Measurements from ENCODE around the gene UBA1.

The UBA1 gene

DNA sequence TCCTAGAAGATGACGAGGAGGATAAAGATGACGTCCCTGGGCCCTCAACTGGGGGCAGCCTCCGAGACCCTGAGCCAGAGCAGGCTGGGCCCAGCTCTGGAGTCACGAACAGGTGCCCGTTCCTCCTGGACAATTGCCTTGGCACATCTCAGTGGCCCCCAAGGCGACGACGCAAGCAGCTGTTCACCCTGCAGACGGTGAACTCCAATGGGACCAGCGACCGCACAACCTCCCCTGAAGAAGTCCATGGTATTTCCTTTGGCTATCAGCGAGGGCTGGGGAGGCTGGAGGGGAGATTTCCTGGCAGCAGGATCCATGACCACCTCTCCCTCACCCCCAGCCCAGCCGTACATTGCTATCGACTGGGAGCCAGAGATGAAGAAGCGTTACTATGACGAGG is 51.0 kb downstream of the UBA1 start:
- TF ChIP-seq EZH2 (IDR thresholded peaks at IDR 0.05; ENCODE audit: borderline replicate concordance, low read length) = no peak
- TF ChIP-seq, protein P1, sequence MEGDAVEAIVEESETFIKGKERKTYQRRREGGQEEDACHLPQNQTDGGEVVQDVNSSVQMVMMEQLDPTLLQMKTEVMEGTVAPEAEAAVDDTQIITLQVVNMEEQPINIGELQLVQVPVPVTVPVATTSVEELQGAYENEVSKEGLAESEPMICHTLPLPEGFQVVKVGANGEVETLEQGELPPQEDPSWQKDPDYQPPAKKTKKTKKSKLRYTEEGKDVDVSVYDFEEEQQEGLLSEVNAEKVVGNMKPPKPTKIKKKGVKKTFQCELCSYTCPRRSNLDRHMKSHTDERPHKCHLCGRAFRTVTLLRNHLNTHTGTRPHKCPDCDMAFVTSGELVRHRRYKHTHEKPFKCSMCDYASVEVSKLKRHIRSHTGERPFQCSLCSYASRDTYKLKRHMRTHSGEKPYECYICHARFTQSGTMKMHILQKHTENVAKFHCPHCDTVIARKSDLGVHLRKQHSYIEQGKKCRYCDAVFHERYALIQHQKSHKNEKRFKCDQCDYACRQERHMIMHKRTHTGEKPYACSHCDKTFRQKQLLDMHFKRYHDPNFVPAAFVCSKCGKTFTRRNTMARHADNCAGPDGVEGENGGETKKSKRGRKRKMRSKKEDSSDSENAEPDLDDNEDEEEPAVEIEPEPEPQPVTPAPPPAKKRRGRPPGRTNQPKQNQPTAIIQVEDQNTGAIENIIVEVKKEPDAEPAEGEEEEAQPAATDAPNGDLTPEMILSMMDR (IDR thresholded peaks at IDR 0.05; ENCODE audit: low read length) = no peak
- Histone ChIP-seq H3K9me2 (ENCODE audit: low read depth, low read length) (no peaks in the 10 kb centered on the region), H2AFZ (ENCODE audit: low read length) (no peak overlapping the region)

DNA sequence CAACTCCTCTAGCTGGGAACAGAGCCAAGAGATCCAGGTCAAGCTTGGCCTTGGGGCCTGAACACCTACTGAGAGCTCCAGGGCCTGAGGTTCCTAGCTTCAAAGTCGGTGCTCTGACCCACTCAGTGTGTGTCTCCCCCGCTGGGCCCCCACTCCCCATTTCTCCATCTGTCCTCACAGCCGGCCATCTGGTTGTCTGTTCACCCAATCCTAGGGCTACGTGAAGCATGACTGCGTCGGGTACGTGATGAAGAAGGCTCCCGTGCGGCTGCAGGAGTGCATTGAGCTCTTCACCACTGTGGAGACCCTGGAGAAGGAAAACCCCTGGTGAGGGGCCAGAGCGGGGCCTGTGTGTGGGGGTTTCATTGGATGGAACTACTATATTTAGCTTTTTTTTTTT is 51.5 kb downstream of the UBA1 start:
- H3K36me3 ChIP-seq (ENCODE audit: insufficient read depth, low read length) = peaks cover 62% of the 10 kb centered on the region
- H3K4me3 ChIP-seq (ENCODE audit: low read depth, low read length, poor library complexity, severe bottlenecking) = no peak overlapping the region
- H3K4me2 ChIP-seq (ENCODE audit: low read length) = no peak overlapping the region
- no peaks in the 10 kb centered on the region for H3F3A ChIP-seq (ENCODE audit: insufficient read depth, low read length)
- no peaks in the 10 kb centered on the region for H4K20me1 ChIP-seq (ENCODE audit: insufficient read depth, low read length)
- no peak for TF ChIP-seq EZH2 (IDR thresholded peaks at IDR 0.05; ENCODE audit: borderline replicate concordance, low read length)
- TF ChIP-seq, protein P1 (IDR thresholded peaks at IDR 0.05; ENCODE audit: low read length) = no peak
- H3K4me1 ChIP-seq (ENCODE audit: insufficient read depth, low read length, severe bottlenecking) = no peaks in the 10 kb centered on the region
- H3K9me2 ChIP-seq (ENCODE audit: low read depth, low read length) = no peaks in the 10 kb centered on the region
- no peaks in the 10 kb centered on the region for H3K9me3 ChIP-seq (ENCODE audit: low read length)
- no peak overlapping the region for H3K9ac ChIP-seq (ENCODE audit: low read length)
- no peak overlapping the region for H2AFZ ChIP-seq (ENCODE audit: low read length)
- no peaks in the 10 kb centered on the region for H3K79me2 ChIP-seq (ENCODE audit: insufficient read depth, low read length)
- H3K27ac ChIP-seq (ENCODE audit: low read depth, low read length, poor library complexity, severe bottlenecking) = no peak overlapping the region
- no peaks in the 10 kb centered on the region for H3K27me3 ChIP-seq (ENCODE audit: insufficient read depth, low read length)

More for the DNA sequence above, 51.0 kb downstream of the UBA1 start:
- H3K27me3 ChIP-seq (ENCODE audit: insufficient read depth, low read length) = no peaks in the 10 kb centered on the region
- no peak overlapping the region for H3K4me2 ChIP-seq (ENCODE audit: low read length)
- no peak overlapping the region for H3K4me3 ChIP-seq (ENCODE audit: low read depth, low read length, poor library complexity, severe bottlenecking)
- no peak overlapping the region for H3K27ac ChIP-seq (ENCODE audit: low read depth, low read length, poor library complexity, severe bottlenecking)
- no peaks in the 10 kb centered on the region for H3K9me3 ChIP-seq (ENCODE audit: low read length)
- peaks cover 66% of the 10 kb centered on the region for H3K36me3 ChIP-seq (ENCODE audit: insufficient read depth, low read length)
- H3F3A ChIP-seq (ENCODE audit: insufficient read depth, low read length) = no peaks in the 10 kb centered on the region
- no peaks in the 10 kb centered on the region for H3K79me2 ChIP-seq (ENCODE audit: insufficient read depth, low read length)
- H3K9ac ChIP-seq (ENCODE audit: low read length) = no peak overlapping the region
- H3K4me1 ChIP-seq (ENCODE audit: insufficient read depth, low read length, severe bottlenecking) = no peaks in the 10 kb centered on the region
- no peaks in the 10 kb centered on the region for H4K20me1 ChIP-seq (ENCODE audit: insufficient read depth, low read length)

DNA sequence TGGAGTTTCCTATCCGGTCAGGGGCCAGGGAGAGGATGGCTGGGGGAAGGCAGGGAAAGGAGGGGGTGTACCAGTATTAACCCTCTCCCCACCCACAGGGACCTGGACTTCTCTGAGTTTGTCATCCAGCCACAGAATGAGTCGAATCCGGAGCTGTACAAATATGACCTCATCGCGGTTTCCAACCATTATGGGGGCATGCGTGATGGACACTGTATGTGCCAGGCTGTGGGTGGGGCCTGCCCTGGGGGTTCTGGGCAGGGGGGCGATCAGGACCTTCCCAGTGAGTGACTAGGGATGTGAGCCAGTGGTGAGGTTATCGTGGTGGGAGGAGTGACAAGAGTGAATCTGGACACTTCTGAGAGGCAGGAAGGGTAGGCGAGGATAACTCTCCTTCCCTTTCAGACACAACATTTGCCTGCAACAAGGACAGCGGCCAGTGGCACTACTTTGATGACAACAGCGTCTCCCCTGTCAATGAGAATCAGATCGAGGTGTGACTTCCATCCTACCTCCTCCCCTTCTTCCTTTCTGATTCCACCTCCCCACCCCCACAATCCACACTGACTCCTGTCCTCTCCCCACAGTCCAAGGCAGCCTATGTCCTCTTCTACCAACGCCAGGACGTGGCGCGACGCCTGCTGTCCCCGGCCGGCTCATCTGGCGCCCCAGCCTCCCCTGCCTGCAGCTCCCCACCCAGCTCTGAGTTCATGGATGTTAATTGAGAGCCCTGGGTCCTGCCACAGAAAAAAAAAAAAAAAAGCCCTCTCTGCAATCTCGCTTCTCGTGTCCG is 53.8 kb downstream of the UBA1 start:
- Histone ChIP-seq H4K20me1 (ENCODE audit: insufficient read depth, low read length) (no peaks in the 10 kb centered on the region), H3K79me2 (ENCODE audit: insufficient read depth, low read length) (no peaks in the 10 kb centered on the region), H3K9me3 (ENCODE audit: low read length) (no peaks in the 10 kb centered on the region), H3K27me3 (ENCODE audit: insufficient read depth, low read length) (no peaks in the 10 kb centered on the region), H3K4me3 (ENCODE audit: low read depth, low read length, poor library complexity, severe bottlenecking) (no peak overlapping the region), H3K9ac (ENCODE audit: low read length) (no peak overlapping the region), H2AFZ (ENCODE audit: low read length) (no peak overlapping the region), H3K27ac (ENCODE audit: low read depth, low read length, poor library complexity, severe bottlenecking) (no peak overlapping the region), H3K36me3 (ENCODE audit: insufficient read depth, low read length) (peaks cover 41% of the 10 kb centered on the region), H3K4me1 (ENCODE audit: insufficient read depth, low read length, severe bottlenecking) (no peaks in the 10 kb centered on the region), H3K9me2 (ENCODE audit: low read depth, low read length) (no peaks in the 10 kb centered on the region), H3F3A (ENCODE audit: insufficient read depth, low read length) (no peaks in the 10 kb centered on the region), H3K4me2 (ENCODE audit: low read length) (no peak overlapping the region)
- TF ChIP-seq EZH2 (IDR thresholded peaks at IDR 0.05; ENCODE audit: borderline replicate concordance, low read length) = no peak
- TF ChIP-seq, protein P1 (IDR thresholded peaks at IDR 0.05; ENCODE audit: low read length) = no peak

Measured in OCI-LY1 (cell line).